ENCODE data around the gene NUDT14.

NUDT14 gene

DNA sequence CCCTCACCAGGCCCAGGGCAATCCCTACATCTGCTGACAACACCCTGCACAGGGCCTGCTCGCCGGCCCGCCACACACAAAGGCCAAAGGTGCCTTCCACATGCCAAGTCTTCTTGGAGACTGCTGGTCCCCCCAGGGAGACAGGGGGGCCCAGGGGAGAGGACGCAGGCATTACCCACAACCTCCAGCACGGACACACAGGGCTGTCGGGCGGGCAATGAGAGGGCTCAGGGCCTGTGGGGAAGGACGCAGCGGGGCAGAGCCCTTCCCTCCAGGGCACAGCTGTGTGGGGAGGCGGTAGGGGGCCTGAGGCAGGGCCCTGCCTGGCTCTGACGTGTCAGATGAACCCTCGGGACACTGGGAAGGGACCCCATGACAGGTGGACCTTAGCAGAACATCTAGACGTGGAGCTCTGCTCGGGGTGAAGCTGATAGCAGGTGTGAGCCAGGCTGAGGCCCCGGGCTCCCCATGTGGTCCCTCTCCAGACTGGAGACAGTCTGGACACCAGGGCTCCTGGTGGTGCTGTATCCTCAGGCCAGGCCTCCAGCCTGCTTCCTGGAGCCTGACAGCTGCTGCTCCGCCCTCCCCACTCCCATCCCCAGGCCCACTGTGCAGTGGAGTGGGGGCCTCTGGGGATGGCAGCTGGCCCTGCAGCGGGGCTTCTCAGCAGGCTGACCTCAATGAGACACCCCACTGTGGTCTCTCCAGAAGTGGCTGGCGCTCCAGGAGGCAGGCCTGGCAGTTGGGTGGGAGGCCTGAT is 31.6 kb upstream of the NUDT14 start:
- Histone ChIP-seq H3K4me3 (ENCODE audit: insufficient read depth, low read depth, low read length) (no peak overlapping the region), H3K27ac (ENCODE audit: insufficient read depth, low read depth, low read length, poor library complexity, severe bottlenecking) (no peak overlapping the region), H3K27me3 (ENCODE audit: control insufficient read depth, insufficient read depth, low read length, poor library complexity, severe bottlenecking) (no peaks in the 10 kb centered on the region), H3K9me3 (ENCODE audit: control insufficient read depth, low read length) (no peaks in the 10 kb centered on the region), H3K4me1 (ENCODE audit: control insufficient read depth, insufficient read depth, low read length) (peaks cover 1% of the 10 kb centered on the region), H3K36me3 (ENCODE audit: control insufficient read depth, insufficient read depth, low read length) (no peaks in the 10 kb centered on the region)
- 87 to 88% methylated on average over 18 of the region's 18 CpGs for WGBS, 2 experiments

DNA sequence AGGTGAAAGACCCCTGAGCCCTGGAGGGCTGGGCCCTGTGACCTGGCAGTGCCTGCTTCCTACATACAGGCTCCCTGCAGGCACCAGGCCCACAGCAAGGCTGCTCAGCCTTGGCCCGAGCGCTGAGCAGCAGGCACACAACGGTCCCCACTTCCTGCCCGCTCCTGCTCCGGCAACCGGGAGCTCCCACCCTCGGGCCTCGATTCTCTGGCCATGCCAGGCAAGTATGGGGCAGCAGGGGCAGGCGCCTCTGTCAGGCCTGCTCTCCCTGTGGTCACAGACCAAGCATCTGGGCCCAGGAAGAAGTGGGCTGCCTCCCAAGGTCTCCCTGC is 30.6 kb upstream of the NUDT14 start:
- Histone ChIP-seq H3K27me3 (ENCODE audit: control insufficient read depth, insufficient read depth, low read length, poor library complexity, severe bottlenecking) (no peaks in the 10 kb centered on the region), H3K4me3 (ENCODE audit: insufficient read depth, low read depth, low read length) (no peak overlapping the region), H3K27ac (ENCODE audit: insufficient read depth, low read depth, low read length, poor library complexity, severe bottlenecking) (no peak overlapping the region), H3K9me3 (ENCODE audit: control insufficient read depth, low read length) (no peaks in the 10 kb centered on the region), H3K36me3 (ENCODE audit: control insufficient read depth, insufficient read depth, low read length) (no peaks in the 10 kb centered on the region), H3K4me1 (ENCODE audit: control insufficient read depth, insufficient read depth, low read length) (peaks cover 2% of the 10 kb centered on the region)
- 94 to 95% methylated on average over 9 of the region's 9 CpGs for WGBS, 2 experiments

DNA sequence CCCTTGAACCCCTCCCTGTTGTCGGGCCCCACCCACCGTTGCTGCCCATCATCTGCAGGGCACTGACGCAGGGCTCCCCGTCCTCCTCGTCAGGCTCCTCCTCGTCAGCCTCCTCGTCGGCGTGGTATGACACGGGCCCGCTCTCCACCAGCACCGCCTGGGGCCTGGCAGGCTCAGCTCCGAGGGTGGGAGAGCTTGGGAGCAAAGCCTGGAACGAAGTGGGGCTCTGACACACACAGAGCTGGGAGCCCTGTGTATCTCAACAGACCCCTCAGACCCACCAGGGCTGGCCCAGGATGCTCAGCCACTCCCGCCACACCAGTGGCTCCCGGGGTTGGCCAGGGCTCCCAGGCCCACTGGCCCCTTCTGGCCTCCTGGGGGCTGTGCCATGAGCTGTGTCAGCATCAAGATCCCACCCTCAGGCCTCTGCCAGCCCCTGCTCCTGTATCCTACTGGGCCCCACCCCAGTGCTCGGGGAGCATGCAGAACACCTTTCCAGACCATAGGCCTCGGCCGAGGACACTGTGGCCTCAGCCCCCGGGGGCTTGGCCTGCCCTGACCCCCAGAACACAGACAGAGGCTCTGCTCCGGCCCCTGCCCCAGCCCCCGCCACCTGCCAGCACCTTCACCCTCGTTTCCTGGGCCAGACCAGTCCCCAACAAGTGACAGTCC is 30.1 kb upstream of the NUDT14 start:
- Histone ChIP-seq H3K27me3 (ENCODE audit: control insufficient read depth, insufficient read depth, low read length, poor library complexity, severe bottlenecking) (no peaks in the 10 kb centered on the region), H3K4me3 (ENCODE audit: insufficient read depth, low read depth, low read length) (no peak overlapping the region)
- WGBS, 2 experiments: 94% methylated on average over 23 of the region's 23 CpGs

DNA sequence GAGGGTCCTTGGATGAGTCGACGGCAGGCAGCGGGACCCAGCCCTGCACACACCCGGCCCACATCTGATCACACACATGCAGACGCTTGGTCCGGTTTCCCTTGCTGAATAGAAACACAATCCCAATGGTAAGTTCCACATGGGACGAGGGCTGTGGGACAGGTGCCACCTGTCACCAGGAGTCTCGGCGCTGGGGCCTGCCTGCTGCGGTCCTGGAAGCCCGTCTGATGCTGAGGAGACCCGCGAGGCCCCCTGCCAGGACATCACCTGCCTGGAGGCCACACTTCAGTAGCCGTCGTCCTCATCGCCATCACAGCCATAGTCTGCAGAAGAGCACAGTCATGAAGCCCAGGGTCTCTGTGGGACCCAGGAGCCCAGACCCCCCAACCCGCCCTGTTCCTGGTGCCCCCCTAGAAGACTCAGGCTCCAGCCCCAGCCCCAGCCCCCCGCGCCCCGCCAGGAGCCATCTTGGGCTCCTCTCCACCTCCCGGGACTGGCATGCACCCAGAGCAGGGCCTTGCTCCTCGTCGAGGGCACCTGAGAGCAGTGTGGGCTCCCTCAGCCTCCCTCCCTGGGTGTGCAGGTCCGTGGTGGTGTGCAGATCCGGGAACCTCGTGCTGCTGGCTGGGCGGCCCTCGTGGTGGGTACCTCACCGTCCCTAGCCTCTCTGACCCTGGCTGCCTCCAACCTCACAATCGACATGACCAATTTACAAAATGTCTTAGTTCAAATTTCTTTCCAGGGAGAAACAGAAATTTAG is 29.3 kb upstream of the NUDT14 start:
- no peak overlapping the region for H3K27ac ChIP-seq (ENCODE audit: insufficient read depth, low read depth, low read length, poor library complexity, severe bottlenecking)
- WGBS, 2 experiments: 94% methylated on average over 30 of the region's 30 CpGs
- no peaks in the 10 kb centered on the region for H3K9me3 ChIP-seq (ENCODE audit: control insufficient read depth, low read length)
- H3K4me1 ChIP-seq (ENCODE audit: control insufficient read depth, insufficient read depth, low read length): peaks cover 2% of the 10 kb centered on the region
- H3K27me3 ChIP-seq (ENCODE audit: control insufficient read depth, insufficient read depth, low read length, poor library complexity, severe bottlenecking): no peaks in the 10 kb centered on the region
- no peaks in the 10 kb centered on the region for H3K36me3 ChIP-seq (ENCODE audit: control insufficient read depth, insufficient read depth, low read length)
- no peak overlapping the region for H3K4me3 ChIP-seq (ENCODE audit: insufficient read depth, low read depth, low read length)

More for the DNA sequence above, 30.1 kb upstream of the NUDT14 start:
- H3K9me3 ChIP-seq (ENCODE audit: control insufficient read depth, low read length): no peaks in the 10 kb centered on the region
- no peak overlapping the region for H3K27ac ChIP-seq (ENCODE audit: insufficient read depth, low read depth, low read length, poor library complexity, severe bottlenecking)
- no peaks in the 10 kb centered on the region for H3K36me3 ChIP-seq (ENCODE audit: control insufficient read depth, insufficient read depth, low read length)
- peaks cover 2% of the 10 kb centered on the region for H3K4me1 ChIP-seq (ENCODE audit: control insufficient read depth, insufficient read depth, low read length)

DNA sequence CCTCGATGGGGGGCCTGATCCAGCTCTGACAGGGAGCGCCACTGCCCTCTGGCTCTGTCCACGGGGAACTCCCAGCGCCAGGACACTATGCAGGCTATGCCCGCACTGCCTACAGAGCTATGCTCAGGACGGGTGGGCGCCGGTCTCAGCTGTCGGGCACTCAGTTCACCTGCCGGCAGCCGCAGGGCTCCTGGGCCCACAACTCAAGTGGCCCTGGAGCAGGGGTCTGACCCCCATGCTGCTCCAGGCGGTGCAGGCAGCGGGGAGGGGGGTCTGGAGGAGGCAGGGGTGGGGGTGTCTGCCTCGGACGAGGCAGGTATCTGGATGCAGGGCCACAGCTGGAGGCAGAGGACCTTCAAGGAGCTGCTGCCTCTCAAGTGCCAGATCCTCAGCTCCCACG is 28.5 kb upstream of the NUDT14 start:
- no peaks in the 10 kb centered on the region for H3K27me3 ChIP-seq (ENCODE audit: control insufficient read depth, insufficient read depth, low read length, poor library complexity, severe bottlenecking)
- 94 to 96% methylated on average over 16 of the region's 16 CpGs for WGBS, 2 experiments
- H3K36me3 ChIP-seq (ENCODE audit: control insufficient read depth, insufficient read depth, low read length): no peaks in the 10 kb centered on the region
- no peak overlapping the region for H3K4me3 ChIP-seq (ENCODE audit: insufficient read depth, low read depth, low read length)
- no peaks in the 10 kb centered on the region for H3K9me3 ChIP-seq (ENCODE audit: control insufficient read depth, low read length)
- H3K27ac ChIP-seq (ENCODE audit: insufficient read depth, low read depth, low read length, poor library complexity, severe bottlenecking): no peak overlapping the region
- H3K4me1 ChIP-seq (ENCODE audit: control insufficient read depth, insufficient read depth, low read length): peaks cover 2% of the 10 kb centered on the region

DNA sequence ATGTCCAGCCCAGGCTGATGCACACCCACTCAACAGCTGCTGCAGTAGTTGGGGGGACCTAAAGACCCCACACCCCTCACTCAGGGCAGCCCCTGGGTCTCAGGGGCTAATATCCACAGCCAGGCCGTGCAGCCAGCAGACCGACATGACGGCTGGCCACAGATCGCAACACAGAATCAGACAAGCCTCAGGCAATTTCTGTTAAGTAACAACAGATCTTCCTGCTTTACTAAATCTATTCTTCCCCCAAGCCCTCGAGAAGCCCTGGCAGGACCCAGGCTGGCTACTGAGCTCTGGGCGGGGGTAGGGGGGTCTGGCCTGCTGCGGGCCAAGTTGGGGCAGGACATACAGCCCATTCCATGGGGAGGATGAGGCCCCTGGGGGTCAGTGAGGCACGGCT is 28.0 kb upstream of the NUDT14 start:
- H3K27ac ChIP-seq (ENCODE audit: insufficient read depth, low read depth, low read length, poor library complexity, severe bottlenecking): no peak overlapping the region

DNA sequence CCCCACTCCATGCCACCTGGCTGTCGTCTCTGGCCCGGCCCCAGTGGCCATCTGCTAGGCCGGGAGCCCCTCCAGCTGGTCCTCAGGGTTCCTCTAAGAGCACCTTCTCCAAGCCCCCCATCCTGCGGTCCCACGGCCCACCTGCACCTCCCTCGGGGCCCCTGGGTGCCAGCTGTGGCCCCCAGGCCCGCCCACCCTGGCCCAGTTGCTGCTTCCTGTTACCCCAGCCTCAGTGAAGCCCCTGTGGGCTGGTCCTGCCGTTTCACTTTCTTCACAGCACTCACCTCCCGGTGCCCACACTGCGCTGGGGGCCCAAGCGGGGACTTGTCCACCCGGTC is 27.6 kb upstream of the NUDT14 start:
- no peaks in the 10 kb centered on the region for H3K9me3 ChIP-seq (ENCODE audit: control insufficient read depth, low read length)
- H3K27me3 ChIP-seq (ENCODE audit: control insufficient read depth, insufficient read depth, low read length, poor library complexity, severe bottlenecking): no peaks in the 10 kb centered on the region
- no peaks in the 10 kb centered on the region for H3K36me3 ChIP-seq (ENCODE audit: control insufficient read depth, insufficient read depth, low read length)
- H3K4me3 ChIP-seq (ENCODE audit: insufficient read depth, low read depth, low read length): no peak overlapping the region
- H3K27ac ChIP-seq (ENCODE audit: insufficient read depth, low read depth, low read length, poor library complexity, severe bottlenecking): no peak overlapping the region
- WGBS, 2 experiments: 94 to 96% methylated on average over 12 of the region's 12 CpGs
- peaks cover 2% of the 10 kb centered on the region for H3K4me1 ChIP-seq (ENCODE audit: control insufficient read depth, insufficient read depth, low read length)

More for the DNA sequence above, 28.0 kb upstream of the NUDT14 start:
- Histone ChIP-seq H3K9me3 (ENCODE audit: control insufficient read depth, low read length) (no peaks in the 10 kb centered on the region), H3K4me1 (ENCODE audit: control insufficient read depth, insufficient read depth, low read length) (peaks cover 2% of the 10 kb centered on the region), H3K27me3 (ENCODE audit: control insufficient read depth, insufficient read depth, low read length, poor library complexity, severe bottlenecking) (no peaks in the 10 kb centered on the region), H3K4me3 (ENCODE audit: insufficient read depth, low read depth, low read length) (no peak overlapping the region), H3K36me3 (ENCODE audit: control insufficient read depth, insufficient read depth, low read length) (no peaks in the 10 kb centered on the region)
- WGBS, 2 experiments: 91 to 95% methylated on average over 8 of the region's 8 CpGs

DNA sequence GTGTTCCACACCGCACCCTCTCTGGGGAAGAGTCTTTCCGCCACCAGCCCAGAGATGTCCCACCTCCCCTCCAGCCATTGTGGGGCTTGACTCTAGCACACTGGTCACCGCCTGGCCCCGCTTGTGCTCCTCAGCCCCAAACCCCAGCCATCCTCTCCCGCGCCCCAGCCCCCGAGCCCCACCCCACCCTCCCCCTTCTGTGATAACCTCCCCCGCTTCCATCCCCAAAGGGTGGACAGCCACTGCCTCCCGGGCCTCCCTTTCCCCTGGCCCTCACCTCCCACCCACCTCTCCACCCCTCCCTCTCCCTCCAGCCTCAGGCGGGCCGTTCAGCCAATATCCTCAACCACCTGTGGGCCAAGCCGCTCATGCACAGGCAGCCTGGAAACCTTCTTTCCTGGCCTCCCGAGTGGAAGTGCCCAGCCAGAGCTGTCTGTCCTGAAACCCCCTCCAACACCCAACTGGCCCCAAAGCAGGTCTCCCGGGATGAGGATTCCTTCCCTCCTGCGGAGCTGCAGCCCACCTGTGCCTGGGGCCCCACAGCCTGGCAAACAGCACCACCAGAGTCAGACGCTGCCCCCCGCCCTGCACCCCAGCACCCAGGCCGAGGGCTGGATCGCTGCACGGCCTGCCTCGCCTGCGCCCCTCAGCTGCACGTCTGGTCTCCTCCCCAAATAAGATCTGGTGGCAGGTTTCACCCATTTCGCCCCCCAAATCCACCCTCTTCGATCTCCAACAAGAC is 27.1 kb upstream of the NUDT14 start:
- WGBS, 2 experiments: 86 to 88% methylated on average over 24 of the region's 25 CpGs
- H3K9me3 ChIP-seq (ENCODE audit: control insufficient read depth, low read length): no peaks in the 10 kb centered on the region
- H3K4me3 ChIP-seq (ENCODE audit: insufficient read depth, low read depth, low read length): no peak overlapping the region
- no peak overlapping the region for H3K27ac ChIP-seq (ENCODE audit: insufficient read depth, low read depth, low read length, poor library complexity, severe bottlenecking)
- H3K27me3 ChIP-seq (ENCODE audit: control insufficient read depth, insufficient read depth, low read length, poor library complexity, severe bottlenecking): peaks cover 2% of the 10 kb centered on the region
- peaks cover 5% of the 10 kb centered on the region for H3K4me1 ChIP-seq (ENCODE audit: control insufficient read depth, insufficient read depth, low read length)
- H3K36me3 ChIP-seq (ENCODE audit: control insufficient read depth, insufficient read depth, low read length): no peaks in the 10 kb centered on the region

DNA sequence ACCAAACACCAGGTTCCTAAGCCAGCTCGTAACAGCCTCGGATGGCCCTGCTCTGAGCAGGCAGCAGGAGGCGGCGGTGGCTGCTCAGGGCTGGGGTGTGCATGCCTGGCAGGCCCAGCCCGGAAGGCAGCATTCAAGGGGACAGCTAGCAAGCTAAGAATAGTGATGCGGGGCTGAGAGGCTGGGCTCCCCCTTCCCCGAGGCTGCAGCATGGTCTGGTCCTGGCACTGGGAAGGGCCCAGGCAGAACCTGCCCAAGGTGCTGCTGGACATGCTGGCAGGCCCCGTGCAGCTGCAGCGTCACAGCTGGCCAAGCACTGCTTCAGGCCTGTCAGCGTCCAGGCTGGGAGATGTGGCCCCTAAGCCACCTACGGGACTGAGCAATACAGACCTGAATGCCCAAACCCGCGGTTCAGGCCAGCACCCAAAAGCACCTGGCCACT is 26.4 kb upstream of the NUDT14 start:
- Histone ChIP-seq H3K36me3 (ENCODE audit: control insufficient read depth, insufficient read depth, low read length) (no peaks in the 10 kb centered on the region), H3K27ac (ENCODE audit: insufficient read depth, low read depth, low read length, poor library complexity, severe bottlenecking) (no peak overlapping the region), H3K4me3 (ENCODE audit: insufficient read depth, low read depth, low read length) (no peak overlapping the region), H3K4me1 (ENCODE audit: control insufficient read depth, insufficient read depth, low read length) (peaks cover 6% of the 10 kb centered on the region), H3K27me3 (ENCODE audit: control insufficient read depth, insufficient read depth, low read length, poor library complexity, severe bottlenecking) (peaks cover 3% of the 10 kb centered on the region), H3K9me3 (ENCODE audit: control insufficient read depth, low read length) (no peaks in the 10 kb centered on the region)
- WGBS, 2 experiments: 84 to 86% methylated on average over 13 of the region's 13 CpGs

DNA sequence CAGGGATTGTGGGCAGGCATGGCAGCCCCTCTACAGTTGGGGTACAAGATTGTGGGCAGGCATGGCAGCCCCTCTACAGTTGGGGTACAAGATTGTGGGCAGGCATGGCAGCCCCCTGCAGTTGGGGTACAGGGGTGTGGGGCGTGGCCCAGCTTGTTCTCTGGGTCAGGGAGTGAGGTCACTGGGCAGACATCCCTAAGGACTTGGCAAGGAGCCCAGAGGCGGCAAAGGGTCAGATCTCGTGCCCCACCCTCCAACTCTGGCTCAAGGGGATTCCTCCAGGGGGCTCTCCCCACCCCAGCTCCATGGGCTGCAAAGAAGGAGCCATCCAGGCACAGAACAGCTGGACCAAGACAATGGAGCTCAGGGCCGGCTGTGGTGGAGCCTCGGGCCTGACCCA is 25.8 kb upstream of the NUDT14 start:
- WGBS, 2 experiments: 87 to 88% methylated on average over 5 of the region's 5 CpGs
- Histone ChIP-seq H3K27ac (ENCODE audit: insufficient read depth, low read depth, low read length, poor library complexity, severe bottlenecking) (no peak overlapping the region), H3K4me3 (ENCODE audit: insufficient read depth, low read depth, low read length) (no peak overlapping the region), H3K27me3 (ENCODE audit: control insufficient read depth, insufficient read depth, low read length, poor library complexity, severe bottlenecking) (peaks cover 3% of the 10 kb centered on the region), H3K9me3 (ENCODE audit: control insufficient read depth, low read length) (no peaks in the 10 kb centered on the region), H3K36me3 (ENCODE audit: control insufficient read depth, insufficient read depth, low read length) (no peaks in the 10 kb centered on the region), H3K4me1 (ENCODE audit: control insufficient read depth, insufficient read depth, low read length) (peaks cover 10% of the 10 kb centered on the region)
